ENCODE data around the gene TRAK2.

DNA sequence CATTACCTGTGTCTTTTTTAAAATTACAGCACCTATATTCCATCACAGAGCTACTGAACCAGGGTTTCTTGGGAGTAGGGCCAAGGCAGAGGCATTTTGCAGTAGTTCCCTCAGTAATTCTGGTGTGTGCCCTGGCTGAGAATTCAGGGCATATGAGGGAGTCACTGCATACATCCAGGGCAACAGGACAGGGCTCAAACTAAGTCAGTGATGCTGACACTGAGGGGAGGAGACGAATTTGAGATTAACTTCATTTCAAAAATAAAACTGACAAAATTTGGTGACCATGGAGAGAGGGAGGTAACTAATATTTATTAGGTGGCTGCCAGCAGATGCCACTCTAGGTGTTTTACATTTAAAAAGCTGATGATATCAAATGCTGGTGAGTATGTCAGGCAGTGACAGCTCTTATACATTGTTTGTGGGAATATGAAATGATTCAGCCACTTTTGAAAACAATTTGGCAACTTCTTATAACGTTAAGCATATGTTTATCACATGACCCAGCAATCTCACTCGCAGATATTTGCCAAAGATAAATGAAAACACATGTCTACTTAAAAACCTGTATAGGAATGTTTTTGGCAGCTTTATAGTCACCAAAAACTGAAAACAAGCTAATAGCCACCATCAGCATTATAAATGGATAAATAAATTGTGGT lies 20.6 kb upstream of the TRAK2 start:
- TF ChIP-seq ZNF671 (CRISPR knock-in tag; IDR thresholded peaks at IDR 0.05) (no peak), JUN (CRISPR knock-in tag; IDR thresholded peaks at IDR 0.05) (no peak), GRHL2 (CRISPR knock-in tag; IDR thresholded peaks at IDR 0.05; ENCODE audit: insufficient replicate concordance, severe bottlenecking) (no peak), SMAD3 (CRISPR knock-in tag; IDR thresholded peaks at IDR 0.05; ENCODE audit: borderline replicate concordance) (no peak), KAT7 (CRISPR knock-in tag; IDR thresholded peaks at IDR 0.05; ENCODE audit: borderline replicate concordance) (no peak), FOXP1 (CRISPR knock-in tag; IDR thresholded peaks at IDR 0.05; ENCODE audit: borderline replicate concordance) (no peak), TEAD4 (CRISPR knock-in tag; IDR thresholded peaks at IDR 0.05) (no peak), ETV6 (CRISPR knock-in tag; IDR thresholded peaks at IDR 0.05) (no peak), NR2C2 (CRISPR knock-in tag; IDR thresholded peaks at IDR 0.05) (no peak)
- TF ChIP-seq, protein P1, sequence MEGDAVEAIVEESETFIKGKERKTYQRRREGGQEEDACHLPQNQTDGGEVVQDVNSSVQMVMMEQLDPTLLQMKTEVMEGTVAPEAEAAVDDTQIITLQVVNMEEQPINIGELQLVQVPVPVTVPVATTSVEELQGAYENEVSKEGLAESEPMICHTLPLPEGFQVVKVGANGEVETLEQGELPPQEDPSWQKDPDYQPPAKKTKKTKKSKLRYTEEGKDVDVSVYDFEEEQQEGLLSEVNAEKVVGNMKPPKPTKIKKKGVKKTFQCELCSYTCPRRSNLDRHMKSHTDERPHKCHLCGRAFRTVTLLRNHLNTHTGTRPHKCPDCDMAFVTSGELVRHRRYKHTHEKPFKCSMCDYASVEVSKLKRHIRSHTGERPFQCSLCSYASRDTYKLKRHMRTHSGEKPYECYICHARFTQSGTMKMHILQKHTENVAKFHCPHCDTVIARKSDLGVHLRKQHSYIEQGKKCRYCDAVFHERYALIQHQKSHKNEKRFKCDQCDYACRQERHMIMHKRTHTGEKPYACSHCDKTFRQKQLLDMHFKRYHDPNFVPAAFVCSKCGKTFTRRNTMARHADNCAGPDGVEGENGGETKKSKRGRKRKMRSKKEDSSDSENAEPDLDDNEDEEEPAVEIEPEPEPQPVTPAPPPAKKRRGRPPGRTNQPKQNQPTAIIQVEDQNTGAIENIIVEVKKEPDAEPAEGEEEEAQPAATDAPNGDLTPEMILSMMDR (IDR thresholded peaks at IDR 0.05), result no peak
- TF ChIP-seq, protein P2, sequence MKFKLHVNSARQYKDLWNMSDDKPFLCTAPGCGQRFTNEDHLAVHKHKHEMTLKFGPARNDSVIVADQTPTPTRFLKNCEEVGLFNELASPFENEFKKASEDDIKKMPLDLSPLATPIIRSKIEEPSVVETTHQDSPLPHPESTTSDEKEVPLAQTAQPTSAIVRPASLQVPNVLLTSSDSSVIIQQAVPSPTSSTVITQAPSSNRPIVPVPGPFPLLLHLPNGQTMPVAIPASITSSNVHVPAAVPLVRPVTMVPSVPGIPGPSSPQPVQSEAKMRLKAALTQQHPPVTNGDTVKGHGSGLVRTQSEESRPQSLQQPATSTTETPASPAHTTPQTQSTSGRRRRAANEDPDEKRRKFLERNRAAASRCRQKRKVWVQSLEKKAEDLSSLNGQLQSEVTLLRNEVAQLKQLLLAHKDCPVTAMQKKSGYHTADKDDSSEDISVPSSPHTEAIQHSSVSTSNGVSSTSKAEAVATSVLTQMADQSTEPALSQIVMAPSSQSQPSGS (CRISPR knock-in tag; IDR thresholded peaks at IDR 0.05; ENCODE audit: borderline replicate concordance, low read depth), result no peak
- TF ChIP-seq, protein P3, sequence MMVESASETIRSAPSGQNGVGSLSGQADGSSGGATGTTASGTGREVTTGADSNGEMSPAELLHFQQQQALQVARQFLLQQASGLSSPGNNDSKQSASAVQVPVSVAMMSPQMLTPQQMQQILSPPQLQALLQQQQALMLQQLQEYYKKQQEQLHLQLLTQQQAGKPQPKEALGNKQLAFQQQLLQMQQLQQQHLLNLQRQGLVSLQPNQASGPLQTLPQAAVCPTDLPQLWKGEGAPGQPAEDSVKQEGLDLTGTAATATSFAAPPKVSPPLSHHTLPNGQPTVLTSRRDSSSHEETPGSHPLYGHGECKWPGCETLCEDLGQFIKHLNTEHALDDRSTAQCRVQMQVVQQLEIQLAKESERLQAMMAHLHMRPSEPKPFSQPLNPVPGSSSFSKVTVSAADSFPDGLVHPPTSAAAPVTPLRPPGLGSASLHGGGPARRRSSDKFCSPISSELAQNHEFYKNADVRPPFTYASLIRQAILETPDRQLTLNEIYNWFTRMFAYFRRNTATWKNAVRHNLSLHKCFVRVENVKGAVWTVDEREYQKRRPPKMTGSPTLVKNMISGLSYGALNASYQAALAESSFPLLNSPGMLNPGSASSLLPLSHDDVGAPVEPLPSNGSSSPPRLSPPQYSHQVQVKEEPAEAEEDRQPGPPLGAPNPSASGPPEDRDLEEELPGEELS (CRISPR knock-in tag; IDR thresholded peaks at IDR 0.05), result no peak
- TF ChIP-seq, protein P4, sequence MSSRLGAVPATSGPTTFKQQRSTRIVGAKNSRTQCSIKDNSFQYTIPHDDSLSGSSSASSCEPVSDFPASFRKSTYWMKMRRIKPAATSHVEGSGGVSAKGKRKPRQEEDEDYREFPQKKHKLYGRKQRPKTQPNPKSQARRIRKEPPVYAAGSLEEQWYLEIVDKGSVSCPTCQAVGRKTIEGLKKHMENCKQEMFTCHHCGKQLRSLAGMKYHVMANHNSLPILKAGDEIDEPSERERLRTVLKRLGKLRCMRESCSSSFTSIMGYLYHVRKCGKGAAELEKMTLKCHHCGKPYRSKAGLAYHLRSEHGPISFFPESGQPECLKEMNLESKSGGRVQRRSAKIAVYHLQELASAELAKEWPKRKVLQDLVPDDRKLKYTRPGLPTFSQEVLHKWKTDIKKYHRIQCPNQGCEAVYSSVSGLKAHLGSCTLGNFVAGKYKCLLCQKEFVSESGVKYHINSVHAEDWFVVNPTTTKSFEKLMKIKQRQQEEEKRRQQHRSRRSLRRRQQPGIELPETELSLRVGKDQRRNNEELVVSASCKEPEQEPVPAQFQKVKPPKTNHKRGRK (CRISPR knock-in tag; IDR thresholded peaks at IDR 0.05; ENCODE audit: borderline replicate concordance), result no peak
- TF ChIP-seq, protein P5, sequence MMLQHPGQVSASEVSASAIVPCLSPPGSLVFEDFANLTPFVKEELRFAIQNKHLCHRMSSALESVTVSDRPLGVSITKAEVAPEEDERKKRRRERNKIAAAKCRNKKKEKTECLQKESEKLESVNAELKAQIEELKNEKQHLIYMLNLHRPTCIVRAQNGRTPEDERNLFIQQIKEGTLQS (CRISPR knock-in tag; conservative IDR thresholded peaks at IDR 0.05), result no peak

Measured in WTC11 (cell line).